NCI-H446 (cell line): Measurements from ENCODE around the gene CPT1A.

Source experiments
- DNase-seq, 2 experiments: peaks; one replicate each; lab custom pipeline; 2025; lab: John Stamatoyannopoulos, UW

Gene CPT1A

DNA sequence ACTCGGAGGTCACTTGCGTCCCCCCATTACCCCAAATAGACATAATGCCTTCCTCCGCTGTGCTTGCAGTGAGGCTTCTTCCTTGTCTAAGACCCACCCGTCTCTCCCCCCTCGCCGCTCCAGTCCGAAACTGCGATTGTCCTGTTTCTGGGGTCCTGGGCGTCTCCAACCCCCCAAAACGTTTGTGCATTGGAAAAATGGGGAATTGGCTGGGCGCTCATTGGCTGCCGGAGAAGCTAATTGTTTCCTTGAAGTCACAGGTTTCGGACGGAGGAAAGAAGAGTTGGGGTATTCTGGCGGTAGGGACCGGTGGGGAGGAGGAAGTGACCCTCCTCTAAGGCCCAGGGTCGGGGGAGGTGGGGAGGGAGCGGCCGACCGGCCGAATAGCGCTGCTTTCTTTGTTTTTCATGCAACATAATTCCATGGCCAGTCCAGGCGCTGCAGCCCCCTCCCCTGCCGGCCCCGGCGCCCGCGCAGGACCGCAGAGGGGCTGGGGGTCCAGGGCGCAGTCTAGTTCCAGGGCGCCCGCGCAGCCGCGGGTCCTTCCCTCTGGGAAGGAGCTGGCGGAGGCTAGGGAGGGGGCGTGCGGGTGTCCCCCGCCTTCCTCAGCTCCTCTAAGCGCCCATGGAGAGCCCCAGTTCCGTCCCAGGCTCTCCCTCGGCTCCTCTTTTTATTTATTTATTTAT lies 12.7 kb upstream of the CPT1A start:
- DNase-seq, result no peak

DNA sequence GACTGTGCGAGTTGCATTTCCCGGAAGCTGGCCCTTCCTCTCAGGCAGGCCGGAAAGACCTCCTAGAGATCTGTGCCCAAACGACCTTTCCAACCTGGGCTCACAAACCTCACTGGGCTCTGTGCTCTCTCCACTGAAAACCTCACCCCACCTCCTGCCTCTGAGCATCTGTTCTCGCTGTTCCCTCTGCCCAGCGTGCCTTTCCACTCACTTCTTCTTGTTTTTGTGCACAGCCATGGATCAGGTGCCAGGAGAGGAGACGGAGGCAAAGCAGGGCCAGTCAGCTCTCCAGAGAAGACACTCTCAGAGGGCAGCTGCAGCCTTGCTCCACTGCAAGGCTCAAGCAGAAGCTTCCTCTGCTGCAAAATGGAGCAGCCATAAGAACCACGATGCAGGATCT lies 10.9 kb upstream of the CPT1A start:
- no peak for DNase-seq

DNA sequence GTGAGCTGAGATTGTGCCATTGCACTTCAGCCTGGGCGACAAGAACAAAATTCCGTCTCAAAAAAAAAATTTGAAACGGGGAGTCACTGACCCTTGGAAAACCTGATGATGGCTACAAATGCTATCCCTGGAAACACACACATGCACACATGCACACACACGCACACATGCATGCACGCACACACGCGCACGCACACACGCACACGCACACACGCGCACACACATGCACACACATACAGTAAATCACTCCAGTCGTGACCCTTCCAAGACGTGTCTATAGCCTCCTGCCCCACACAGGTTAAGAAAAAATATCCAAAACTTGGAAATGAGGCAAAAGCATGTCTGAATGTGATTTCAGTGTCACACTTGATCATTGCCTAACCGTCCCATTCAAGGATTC lies 6.7 kb upstream of the CPT1A start:
- DNase-seq, result no peak

DNA sequence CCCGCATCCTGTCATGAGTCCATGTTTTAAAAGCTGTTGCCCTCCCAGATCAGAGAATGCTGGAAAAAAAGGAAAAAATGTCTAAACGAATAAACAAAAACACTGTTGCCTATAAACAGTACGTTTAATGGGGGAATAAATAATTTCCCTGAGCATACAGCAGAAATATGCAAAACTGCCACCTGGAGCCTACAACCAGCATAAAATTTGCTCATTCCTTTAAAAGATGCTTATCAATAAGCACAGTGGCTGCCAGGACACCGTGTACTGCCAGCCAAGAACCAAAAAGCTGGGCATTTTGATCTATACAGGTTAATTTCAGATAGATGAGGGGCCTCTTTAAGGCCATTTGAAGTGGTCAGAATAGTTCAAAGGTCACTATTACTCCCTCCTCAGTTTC lies 5.7 kb upstream of the CPT1A start:
- DNase-seq, result no peak

DNA sequence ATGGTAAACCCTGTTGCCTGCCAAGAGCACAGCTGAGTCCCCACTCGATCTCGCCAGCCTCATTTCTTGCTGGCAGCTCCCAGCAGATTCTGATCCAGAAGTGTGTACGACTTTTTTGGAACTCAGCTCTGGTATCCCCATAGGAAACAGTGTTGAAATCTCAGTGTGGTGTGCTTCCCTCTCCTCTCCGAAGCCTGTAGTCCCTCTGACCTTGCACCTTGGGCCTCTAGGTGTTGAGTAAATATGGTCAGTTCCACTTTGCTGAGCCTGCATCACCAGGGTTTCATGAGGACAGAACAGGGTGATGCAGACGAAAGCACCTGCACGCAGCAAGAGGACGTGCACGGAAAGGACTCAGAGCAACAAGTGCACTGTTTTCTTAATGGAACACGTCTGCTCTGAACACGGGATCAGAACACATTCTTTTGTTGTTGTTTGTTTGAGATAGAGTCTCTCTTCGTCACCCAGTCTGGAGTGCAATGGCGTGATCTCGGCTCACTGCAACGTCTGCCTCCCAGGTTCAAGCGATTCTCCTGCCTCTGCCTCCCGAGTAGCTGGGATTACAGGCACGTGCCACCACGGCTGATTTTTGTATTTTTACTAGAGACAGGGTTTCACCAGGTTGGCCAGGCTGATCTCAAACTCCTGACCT lies 3.8 kb upstream of the CPT1A start:
- DNase-seq, result peak in 1 of 2 experiments; percentile 16

DNA sequence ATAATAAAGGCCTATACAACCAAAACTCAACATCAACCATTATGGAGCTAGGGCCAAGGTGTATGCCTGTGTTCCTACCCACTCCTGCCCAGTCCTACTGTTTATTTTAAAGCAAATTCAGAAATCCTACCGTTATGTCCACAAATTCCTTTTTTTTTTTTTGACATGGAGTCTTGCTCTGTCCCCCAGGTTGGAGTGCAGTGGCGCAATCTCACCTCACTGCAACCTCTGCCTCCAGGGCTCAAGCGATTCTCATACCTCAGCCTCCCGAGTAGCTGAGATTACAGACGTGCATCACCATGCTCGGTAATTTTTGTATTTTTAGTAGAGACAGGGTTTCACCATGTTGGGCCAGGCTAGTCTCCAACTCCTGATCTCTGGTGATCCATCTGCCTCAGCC lies 3.1 kb upstream of the CPT1A start:
- no peak for DNase-seq

DNA sequence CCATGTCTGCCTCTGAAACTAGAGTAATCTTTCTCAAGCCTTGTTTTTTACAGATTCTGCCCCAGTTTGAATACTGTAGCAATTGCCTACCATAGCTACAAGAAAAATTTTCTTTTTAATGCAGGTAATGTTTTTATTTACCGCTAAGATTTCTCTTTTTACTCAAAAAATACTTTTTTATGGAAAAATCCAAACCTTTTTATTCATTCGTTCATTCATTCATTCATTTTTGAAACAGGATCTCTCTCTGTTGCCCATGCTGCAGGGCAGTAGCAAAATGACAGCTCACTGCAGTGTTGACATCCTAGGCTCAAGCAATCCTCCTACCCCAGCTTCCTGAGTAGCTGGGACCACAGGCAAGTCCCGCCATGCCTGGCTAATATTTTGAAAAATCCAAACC lies 2.7 kb upstream of the CPT1A start:
- DNase-seq, result no peak

DNA sequence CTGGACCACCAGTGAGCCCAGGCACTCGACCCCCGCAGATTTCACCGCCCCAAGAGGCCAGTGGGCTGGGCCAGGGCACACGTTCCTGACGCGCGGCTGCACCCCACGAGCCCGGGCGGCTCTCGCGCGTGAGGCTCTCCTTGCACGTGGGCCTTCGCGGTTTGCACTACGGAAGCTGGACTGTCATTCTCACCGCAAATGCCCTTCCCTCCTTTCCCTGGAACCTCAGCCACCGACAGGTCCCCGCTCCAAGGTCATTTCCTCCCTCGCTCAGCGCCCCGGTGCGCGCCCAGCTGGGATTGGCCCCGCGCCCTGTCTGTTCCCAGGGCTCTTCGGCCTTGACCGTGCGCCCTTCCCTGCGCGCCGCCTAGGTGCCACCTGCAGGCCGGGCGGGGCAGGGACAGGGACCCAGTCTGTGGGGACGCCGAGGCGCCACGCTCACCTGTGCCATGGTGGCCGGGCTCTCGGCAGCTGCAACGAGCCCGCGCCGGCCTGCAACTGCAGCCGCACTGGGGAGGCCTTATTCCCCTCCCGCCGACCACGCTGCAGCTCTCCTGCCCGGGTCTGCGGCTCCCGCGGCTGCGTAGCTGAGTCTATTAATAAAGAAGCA lies 2.1 kb upstream of the CPT1A start:
- no peak for DNase-seq

DNA sequence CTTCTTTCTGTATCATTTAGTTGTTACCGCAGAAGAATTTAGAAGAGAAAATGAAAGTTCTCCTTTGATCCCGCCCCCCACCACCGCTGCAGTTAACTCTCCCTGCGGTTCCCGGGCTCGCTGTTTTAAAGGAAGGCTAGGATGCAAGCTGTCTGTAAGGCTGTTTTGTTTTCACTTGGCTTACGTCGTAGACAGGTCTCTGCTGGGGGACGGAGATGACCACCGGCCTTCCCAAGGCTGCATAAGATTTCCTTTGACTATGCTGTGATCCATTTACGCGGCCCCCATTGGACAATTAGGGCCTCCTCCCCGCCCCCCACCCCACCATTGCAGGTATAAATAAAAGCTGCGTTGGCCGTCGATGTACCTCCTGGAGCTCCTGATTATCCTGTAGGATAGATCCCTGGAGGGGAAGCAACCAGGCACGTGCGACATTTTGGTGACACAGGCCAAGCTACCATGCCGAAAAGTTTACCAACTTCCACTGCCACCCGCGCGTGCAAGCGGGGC lies 1.4 kb upstream of the CPT1A start:
- no peak for DNase-seq

DNA sequence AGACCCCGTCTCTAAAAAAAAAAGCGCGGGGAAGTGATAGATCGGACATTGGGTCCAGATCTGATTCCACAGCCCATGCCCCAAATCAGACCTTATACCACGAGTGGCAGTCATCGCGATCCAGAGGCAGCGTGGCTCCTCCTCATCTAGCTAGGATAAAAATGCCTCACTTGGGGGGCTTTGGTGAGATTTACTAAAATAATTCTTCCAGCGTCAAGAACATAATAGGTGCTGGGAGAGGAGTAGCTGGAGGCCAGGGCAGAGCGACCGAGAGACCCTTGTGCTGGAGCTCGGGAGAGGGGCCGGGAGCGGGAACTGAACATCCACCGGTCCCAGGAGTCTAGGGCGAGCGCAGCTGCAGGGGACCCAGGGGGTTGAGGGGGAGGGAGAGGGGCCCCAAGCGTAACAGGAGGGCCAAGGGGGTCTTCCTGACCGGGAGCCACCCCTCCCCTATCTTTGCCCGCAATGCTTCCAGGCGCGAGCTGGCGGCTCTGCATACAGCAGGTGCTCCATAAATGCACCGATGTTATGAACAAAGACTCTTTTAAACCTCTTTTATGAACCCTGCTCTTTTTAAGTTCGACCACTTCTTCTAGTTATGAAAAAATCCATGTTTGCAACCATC lies 823 bp upstream of the CPT1A start:
- DNase-seq, result no peak

DNA sequence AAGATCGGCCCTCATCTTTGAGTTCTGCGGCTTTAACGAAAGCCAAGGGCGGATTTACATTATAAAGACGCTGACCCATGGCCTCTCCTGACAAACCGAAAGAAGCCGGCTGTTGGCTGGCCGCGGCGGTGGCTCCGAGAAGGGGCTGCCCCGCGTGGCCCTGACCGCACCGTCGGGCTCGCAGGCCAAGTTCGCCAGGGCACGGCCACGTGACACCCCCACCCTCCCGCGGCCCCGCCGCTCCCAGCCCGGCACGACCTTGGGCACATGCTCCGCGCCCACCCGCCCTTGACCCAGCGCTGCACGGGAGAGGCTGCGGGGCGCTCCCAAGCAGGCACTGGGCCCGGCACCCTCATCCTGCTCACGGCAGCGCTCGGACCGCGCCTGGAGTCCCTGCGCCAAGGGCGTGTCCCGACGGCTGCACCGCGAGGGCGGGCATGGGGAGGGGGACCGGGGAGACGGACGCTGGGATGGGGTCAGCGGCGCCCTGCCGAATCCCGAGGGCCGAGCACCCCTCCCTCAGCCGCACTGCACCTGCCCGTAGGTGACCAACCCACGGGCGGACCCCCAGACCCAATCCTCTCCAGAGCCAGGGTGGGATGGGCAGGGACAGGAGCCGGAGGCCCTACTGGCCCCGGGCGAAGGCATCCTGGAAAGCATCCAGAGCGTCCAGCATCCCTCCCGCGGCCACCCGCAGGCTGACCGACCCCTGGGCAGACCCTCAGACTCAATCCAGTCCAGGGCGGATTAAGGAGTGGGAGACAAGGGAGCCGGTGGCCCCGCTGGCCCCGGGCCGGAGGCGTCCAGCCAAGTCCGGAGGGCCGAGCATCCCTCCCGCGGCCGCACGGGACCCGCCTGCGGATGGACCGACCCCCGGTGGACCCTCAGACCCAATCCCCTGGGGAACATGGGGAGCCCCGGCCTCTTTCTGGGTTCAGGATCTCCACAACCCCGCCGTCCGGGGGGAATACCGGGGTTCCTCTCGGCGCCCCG lies 759 bp downstream of the CPT1A start:
- no peak for DNase-seq

DNA sequence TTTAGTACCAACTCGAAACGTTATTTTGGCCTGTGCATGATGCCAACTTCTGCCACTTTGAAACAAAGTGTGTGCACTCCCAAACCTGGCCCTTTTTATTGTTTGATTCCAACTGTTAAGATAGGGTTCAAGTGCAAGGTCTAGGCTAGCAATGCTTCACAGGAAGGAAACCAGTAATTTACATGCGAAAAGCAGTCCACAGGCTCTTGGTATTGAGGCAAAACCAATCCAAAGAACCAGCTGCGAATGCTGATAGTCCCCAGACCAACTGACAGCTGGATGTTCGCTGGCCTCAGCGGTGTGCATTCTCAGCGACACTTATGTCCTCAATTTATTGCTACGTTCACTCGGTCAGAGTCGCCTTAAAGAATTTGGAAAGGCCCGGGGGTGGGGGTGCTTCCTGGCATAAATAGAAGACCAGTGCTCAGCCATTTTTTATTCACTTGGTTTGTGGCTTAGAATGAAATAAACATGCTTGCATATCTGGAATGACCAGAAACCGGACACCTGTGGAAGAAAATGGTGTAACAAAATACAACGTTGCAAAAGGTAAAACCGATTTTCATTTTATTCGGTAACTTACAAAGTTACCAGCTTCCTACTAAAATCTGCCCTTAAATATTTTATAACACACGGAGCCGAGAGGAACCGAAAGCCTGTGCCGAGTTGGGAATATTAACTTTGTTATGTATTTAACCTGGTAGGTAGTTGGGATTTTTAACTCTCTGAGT lies 1.6 kb downstream of the CPT1A start:
- no peak for DNase-seq

DNA sequence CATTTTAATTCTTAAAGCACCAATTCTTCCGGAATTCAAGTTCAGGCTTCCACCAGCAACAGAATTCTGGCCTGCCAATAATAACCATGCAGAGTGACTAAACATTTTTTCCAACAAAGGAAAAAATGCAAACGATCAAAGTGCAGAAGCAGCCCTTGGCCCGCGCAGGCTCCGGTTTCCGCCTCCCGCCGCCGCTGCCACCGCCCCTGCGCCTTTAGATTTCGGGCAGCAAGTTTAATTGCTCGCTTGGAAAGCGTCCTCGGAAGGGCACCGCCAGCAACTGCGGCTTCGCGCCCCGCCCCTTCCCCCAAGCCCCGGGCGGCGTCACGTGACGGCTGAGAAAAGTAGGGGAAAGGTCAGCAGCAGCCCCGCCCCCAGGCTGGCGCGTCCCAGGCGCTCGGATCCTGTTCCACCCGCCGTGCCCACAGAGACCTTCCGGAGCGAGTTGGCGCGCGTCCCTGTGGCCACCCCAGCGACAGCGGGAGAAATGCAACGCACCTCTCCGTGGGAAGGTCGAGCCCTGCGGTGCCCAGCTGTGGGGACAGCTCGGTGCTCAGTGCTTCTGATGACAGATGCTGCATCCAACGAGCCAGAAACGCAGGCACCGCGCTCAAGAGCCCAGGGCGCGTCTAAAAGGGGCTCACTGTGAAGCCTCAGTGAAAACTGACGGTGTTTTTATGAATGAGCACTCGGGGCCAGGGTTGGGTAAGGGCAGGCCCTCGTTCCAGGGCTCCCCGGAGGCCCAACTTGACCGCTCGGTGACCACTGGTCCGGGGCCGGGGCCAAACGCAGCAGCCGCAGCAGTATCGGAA lies 2.5 kb downstream of the CPT1A start:
- DNase-seq, result peak; percentile 76 to 90

DNA sequence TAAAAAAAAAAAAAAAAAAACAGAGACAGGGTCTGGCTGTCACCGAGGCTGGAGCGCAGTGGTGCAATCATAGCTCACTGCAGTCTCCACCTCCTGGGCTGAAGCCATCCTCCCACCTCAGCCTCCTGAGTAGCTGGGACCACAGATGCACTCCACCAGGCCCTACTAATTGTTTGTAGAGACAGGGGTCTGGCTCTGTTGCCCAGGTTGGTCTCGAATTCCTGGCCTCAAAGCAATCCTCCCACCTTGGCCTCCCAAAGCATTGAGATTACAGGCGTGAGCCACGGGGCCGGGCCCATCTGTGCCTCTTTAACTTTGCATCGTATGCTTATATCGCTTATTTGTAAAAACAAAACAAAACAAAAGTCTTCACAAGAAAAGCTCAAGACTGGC lies 3.1 kb downstream of the CPT1A start:
- no peak for DNase-seq

DNA sequence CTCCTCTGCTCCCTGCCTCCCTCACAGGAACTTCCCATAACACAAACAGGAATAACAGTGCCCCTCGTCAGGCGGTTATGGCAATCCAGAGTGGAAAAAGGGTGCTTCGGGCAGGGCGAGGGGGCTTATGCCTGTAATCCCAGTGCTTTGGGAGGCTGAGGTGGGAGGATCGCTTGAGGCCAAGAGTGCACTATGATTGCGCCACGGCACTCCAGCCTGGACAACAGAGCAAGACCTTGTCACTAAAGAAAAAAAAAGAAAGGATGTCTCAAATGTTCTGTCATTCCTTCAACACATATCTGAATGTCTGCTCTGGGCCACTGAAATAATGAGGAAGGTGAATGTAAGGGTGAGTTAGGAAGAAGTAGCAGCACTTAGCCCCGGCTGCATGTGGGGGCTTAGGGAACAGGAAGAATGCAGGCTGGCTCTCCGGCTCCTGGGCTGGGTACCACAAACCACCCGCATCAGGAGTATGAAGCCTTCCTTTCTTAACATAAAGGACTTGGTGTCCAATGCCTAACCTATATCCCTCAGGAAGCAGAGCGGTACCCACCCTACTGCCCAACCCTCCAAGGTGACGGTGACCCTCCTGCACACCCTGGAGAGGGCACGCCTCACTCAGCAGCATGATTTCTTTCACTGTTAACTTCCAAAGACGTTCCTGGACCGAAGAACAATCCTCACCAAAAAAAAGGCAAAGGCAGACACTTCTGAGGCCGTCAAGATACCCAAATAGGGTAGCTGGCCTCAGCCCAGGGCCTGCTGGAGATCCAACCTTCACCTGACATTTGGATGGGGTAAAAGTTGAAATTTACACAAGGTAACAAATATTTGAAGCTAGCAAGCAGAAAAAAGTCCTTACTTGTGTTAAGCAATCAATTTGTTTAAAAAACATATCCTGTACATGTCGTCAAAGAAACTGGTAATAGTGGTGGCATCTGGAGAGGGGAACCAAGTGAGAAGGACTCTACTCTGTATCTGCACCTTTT lies 3.8 kb downstream of the CPT1A start:
- no peak for DNase-seq

DNA sequence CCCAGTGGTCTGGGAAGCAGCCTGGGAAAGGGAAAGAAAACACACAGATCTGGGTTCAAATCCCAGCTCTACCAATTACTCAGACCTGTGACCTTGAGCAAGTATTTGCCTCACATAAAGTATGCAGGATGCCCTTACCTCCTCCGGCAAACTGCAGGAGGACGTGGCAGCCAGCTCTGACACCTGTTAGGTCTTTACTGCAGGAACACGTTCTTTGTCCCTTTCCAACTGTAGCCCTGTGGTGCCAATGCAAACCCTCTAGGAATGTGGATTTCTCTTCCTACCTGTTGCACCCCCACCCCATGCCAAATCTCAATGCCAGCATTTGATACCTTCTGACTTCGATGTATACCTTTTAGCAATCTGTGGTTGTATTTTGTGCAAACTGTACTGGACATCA lies 6.0 kb downstream of the CPT1A start:
- DNase-seq, result no peak

DNA sequence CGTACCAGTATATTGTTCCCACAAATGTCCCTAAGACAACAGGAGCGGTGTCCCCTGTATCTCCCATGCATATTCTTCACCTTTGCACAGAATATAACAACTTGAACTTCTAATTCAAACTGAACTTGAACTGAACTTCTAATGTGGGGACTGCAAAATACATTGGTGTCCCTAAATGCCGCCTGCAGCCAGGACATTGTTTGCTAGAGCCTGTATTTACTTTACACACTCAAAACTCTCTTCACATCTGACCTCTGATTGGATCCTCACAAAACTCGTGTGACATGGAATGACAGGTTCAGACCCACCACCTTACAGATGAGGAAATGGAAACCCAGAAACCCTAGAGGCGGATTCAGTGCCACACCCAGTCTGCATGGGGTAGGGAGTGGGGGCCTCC lies 6.4 kb downstream of the CPT1A start:
- no peak for DNase-seq

DNA sequence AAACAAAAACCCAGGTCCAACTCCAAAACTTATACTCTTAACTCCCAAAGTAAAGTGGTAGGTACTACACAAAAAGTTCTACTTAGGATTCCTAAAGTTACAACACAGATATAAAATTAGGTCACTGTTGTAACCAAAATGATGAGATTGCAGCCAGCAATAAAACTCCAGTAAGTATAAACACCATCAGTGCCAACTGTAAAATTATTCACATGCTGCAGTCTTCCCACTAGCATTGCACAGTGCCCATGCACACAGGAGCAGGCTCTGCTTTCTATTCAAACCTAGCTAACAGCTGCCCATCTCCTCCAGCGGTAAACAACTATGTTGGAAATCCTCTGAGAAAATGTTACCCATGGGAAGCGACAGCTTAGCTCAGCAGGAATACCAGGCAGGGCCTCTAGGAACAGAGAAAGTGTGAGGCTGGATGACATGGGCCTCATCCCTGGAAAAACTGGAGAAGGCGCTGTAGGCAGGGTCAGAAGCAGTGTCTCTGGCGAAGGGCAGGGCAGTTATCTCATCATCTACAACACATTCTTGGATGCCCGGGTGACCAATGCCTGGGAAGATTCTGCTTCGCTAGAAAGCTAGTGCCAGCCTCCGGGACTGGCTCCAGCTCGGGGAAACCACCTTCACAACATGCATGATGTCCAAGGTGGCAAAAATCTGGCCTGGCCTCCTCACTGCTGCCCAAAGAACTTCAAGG lies 9.1 kb downstream of the CPT1A start:
- DNase-seq, result no peak
